NAMALWA (cell line): Measurements from ENCODE around the gene SMIM9.

Experiments used
- DNase-seq: peaks from one replicate; pipeline ENCODE4 v3.0.0-alpha.2; 2015; ENCODE audit warnings: low spot score

The SMIM9 gene

GRCh38 chrX:154815274-154815818 is 19.1 kb downstream of the SMIM9 start:
- no peak for DNase-seq

- no peak for DNase-seq
These were observed 20.7 kb downstream of the SMIM9 start for GRCh38 chrX:154813801-154814200.

GRCh38 chrX:154812341-154813101 is 21.9 kb downstream of the SMIM9 start:
- no peak for DNase-seq

GRCh38 chrX:154809939-154810665 is 24.4 kb downstream of the SMIM9 start:
- DNase-seq, result no peak

- no peak for DNase-seq
These were observed 27.5 kb downstream of the SMIM9 start for GRCh38 chrX:154806837-154807501.

GRCh38 chrX:154805696-154806091 is 28.8 kb downstream of the SMIM9 start:
- DNase-seq, result no peak

- DNase-seq, result peak; percentile 74
These were observed 29.3 kb downstream of the SMIM9 start, which contains the start of gene MPP1 for GRCh38 chrX:154804957-154805695. MPP1 (minus strand) TSS chrX:154805485; CDS start chrX:154805373, 112 bp downstream.

GRCh38 chrX:154804261-154804956 is 30.1 kb downstream of the SMIM9 start:
- no peak for DNase-seq

- DNase-seq, result no peak
These were observed 31.5 kb downstream of the SMIM9 start for GRCh38 chrX:154802947-154803346.

GRCh38 chrX:154800478-154801210 is 33.8 kb downstream of the SMIM9 start:
- no peak for DNase-seq

GRCh38 chrX:154799556-154800348 is 34.7 kb downstream of the SMIM9 start:
- no peak for DNase-seq

GRCh38 chrX:154797006-154797405 is 37.5 kb downstream of the SMIM9 start:
- no peak for DNase-seq

- no peak for DNase-seq
These were observed 39.4 kb downstream of the SMIM9 start for GRCh38 chrX:154795016-154795415.

- DNase-seq, result no peak
These were observed 41.2 kb downstream of the SMIM9 start for GRCh38 chrX:154793084-154793795.

- DNase-seq, result no peak
These were observed 42.5 kb downstream of the SMIM9 start for GRCh38 chrX:154791939-154792338.

GRCh38 chrX:154791467-154791866 is 43.0 kb downstream of the SMIM9 start:
- no peak for DNase-seq

- no peak for DNase-seq
These were observed 48.7 kb downstream of the SMIM9 start for GRCh38 chrX:154785716-154786115.

GRCh38 chrX:154784149-154784995 is 50.1 kb downstream of the SMIM9 start:
- DNase-seq, result no peak
